K562 treated with DMSO at 1 percent for 48 hours (cell line): Measurements from ENCODE around the gene CWF19L2. TPM values are rescaled to one million over a fixed set of nuclear protein-coding genes. Genes with fewer than 3 reads are reported as not detected.

Source experiments
- total RNA-seq: library from RNA; unstranded; fragments of 300-600 nt; gene quantifications from 2 replicates; pipeline ENCODE4 v1.2.3, GENCODE V29; 2022; ENCODE audit warnings: low replicate concordance; ENCODE audit errors: extremely low read depth

Gene CWF19L2
- total RNA-seq = not detected in 2 replicates

GRCh38 chr11:107457558-107458271 lies at the start of gene CWF19L2:
TSS of gene CWF19L2 (minus strand) at chr11:107457825. CDS start at chr11:107457816, 9 bp downstream.

Other genes with a start within 250 kb of the CWF19L2 start
- not detected in 2 replicates for gene ALKBH8, start 107.9 kb upstream of the CWF19L2 start, total RNA-seq
- gene ELMOD1, start 133.3 kb upstream of the CWF19L2 start, total RNA-seq = not detected in 2 replicates